ENCODE measurements around the gene SEPHS2.

- TF ChIP-seq CTCF (IDR thresholded peaks at IDR 0.05; ENCODE audit: extremely low read depth in 1 of 2, insufficient read depth in 1 of 2, low read depth in 1 of 2, low read length in 2 of 2) (no peak), MAX (IDR thresholded peaks at IDR 0.05; ENCODE audit: insufficient read depth, insufficient read length) (no peak), POLR2A (IDR thresholded peaks at IDR 0.05; ENCODE audit: low read depth, low read length) (no peak), POLR2AphosphoS5 (IDR thresholded peaks at IDR 0.05; ENCODE audit: insufficient read depth, low read depth, low read length) (no peak), EZH2 (IDR thresholded peaks at IDR 0.05; ENCODE audit: borderline replicate concordance, low read depth, low read length, severe bottlenecking) (no peak), FOS (IDR thresholded peaks at IDR 0.05; ENCODE audit: borderline replicate concordance, insufficient read depth, low read length) (no peak), JUN (IDR thresholded peaks at IDR 0.05; ENCODE audit: borderline replicate concordance, insufficient read depth, insufficient read length, low read depth) (no peak)
Observed at GRCh38 chr16:30481381-30481780, 35.7 kb upstream of the SEPHS2 start.
